ENCODE measurements around the gene SYCE1. TPM values are rescaled to one million over a fixed set of nuclear protein-coding genes. Genes with fewer than 3 reads are reported as not detected.

SYCE1 gene
- total RNA-seq, 1 donor from 2014 or later, result not detected

DNA sequence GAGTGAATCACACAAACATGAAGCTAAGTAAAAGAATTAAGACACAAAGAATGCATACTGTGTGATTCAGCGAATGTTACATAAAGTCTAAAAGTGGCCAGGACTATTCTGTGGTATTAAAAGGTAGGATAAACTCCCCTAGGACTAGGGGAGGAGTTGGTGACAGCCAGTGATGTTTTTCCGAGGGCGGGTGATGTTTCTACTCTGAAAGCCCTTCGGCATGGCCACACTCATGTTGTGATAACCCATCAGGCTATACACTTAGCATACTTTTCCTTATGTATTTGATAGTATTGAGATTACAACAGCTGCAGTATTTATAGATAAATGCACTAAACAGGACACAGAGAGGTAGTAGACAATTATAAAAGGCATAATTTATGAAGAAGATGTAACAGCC is 54.0 kb downstream of the SYCE1 start:
- DNase-seq, result no peak

DNA sequence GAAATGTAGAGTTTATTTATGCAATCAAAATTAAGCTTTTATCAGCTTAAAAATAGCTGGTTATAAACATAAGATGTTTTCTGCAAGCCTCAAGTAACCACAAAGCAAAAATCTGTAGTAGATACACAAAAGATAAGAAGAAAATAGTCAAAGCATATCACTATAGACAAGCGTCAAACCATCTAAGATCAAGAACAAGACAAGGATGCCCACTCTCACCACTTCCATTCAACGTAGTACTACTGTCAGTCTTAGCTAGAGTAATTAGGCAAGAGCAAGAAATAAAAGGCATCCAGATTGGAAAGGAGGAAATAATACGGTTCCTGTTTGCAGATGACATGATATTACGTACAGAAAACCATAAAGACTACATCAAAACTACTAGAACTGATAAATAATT is 55.7 kb downstream of the SYCE1 start:
- DNase-seq, result no peak

Other genes starting within 250 kb of the SYCE1 start
- not detected for gene CALY, start 228.7 kb downstream of the SYCE1 start, total RNA-seq
- not detected for gene PRAP1, start 218.2 kb downstream of the SYCE1 start, total RNA-seq
- gene FUOM, start 207.6 kb downstream of the SYCE1 start, total RNA-seq, result 8.4 TPM
- 74.7 TPM for gene ECHS1, start 192.2 kb downstream of the SYCE1 start, total RNA-seq
- gene PAOX, start 186.3 kb downstream of the SYCE1 start, total RNA-seq, result 8.0 TPM
- gene MTG1, start 171.4 kb downstream of the SYCE1 start, total RNA-seq, result 23.4 TPM
- 0.82 TPM for gene SPRN, start 141.0 kb downstream of the SYCE1 start, total RNA-seq
- 3.1 TPM for gene SCART1, start 111.6 kb downstream of the SYCE1 start, total RNA-seq
- gene CYP2E1, start 38.2 kb downstream of the SYCE1 start, total RNA-seq, result 0.31 TPM
- gene FRG2B, start 61.2 kb upstream of the SYCE1 start, total RNA-seq, result not detected

All from tongue (tissue), 2 donors.